Peyer's patch (tissue), 4 donors: ENCODE measurements around the gene TPRG1L.

Source experiments
- POLR2A ChIP-seq, 2 donors: fragments of 450-650 bp; IDR thresholded peaks; one replicate each; pipeline ENCODE4 v1.5.1; 2017; ENCODE audit warnings: antibody characterized with exemption in 2 of 2, mild to moderate bottlenecking in 2 of 2, moderate library complexity in 2 of 2
- TF ChIP-seq, protein P1 (sequence below), 6 experiments: fragments of 450-650 bp in 4 of 6; fragments of 200-600 bp in 2 of 6; sonication (generic) in 1 of 6; IDR thresholded peaks; one replicate each; pipeline ENCODE4 v1.5.1; 2017 to 2019; ENCODE audit warnings: antibody characterized with exemption in 6 of 6, mild to moderate bottlenecking in 3 of 6, moderate library complexity in 1 of 6

DNA sequence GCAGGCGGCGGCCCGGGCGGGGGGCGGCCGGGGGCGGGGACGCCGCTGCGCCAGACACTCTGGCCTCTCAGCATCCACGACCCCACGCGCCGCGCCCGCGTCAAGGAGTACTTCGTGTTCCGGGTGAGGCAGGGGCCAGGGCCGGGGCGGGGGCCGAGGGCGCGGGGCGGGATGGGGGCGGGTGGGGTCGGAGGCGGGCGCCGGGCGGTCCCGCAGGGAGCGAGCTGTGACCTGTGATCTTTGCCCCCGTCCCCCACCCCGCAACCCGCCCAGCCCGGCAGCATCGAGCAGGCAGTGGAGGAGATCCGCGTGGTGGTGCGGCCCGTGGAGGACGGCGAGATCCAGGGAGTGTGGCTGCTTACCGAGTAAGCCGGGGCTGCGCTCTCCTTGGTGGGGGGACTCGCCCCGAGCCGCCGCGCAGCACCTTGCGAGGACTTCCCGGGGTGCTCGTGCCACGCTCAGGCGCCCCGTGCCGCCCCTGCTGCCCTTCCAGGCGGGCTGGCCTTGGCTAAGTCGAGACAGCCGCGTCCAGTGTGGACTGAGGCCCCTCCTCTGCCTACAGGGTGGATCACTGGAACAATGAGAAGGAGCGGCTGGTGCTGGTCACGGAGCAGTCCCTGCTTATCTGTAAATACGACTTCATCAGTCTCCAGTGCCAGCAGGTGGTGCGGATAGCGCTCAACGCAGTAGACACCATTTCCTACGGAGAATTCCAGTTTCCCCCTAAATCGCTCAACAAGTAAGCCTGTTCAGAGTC is 514 bp downstream of the TPRG1L start:
- TF ChIP-seq, protein P1, sequence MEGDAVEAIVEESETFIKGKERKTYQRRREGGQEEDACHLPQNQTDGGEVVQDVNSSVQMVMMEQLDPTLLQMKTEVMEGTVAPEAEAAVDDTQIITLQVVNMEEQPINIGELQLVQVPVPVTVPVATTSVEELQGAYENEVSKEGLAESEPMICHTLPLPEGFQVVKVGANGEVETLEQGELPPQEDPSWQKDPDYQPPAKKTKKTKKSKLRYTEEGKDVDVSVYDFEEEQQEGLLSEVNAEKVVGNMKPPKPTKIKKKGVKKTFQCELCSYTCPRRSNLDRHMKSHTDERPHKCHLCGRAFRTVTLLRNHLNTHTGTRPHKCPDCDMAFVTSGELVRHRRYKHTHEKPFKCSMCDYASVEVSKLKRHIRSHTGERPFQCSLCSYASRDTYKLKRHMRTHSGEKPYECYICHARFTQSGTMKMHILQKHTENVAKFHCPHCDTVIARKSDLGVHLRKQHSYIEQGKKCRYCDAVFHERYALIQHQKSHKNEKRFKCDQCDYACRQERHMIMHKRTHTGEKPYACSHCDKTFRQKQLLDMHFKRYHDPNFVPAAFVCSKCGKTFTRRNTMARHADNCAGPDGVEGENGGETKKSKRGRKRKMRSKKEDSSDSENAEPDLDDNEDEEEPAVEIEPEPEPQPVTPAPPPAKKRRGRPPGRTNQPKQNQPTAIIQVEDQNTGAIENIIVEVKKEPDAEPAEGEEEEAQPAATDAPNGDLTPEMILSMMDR (IDR thresholded peaks at IDR 0.05): peak in 1 of 6 experiments; percentile 18
- peak; percentile 76 to 78 for TF ChIP-seq POLR2A (IDR thresholded peaks at IDR 0.05)
